Pancreas (tissue), 10 donors: ENCODE measurements around the gene LCE2B. TPM values are rescaled to one million over a fixed set of nuclear protein-coding genes. Genes with fewer than 3 reads are reported as not detected.
"Not testable (repeated sequence)": the region's sequence is repeated elsewhere in the genome, so short reads cannot be mapped to it uniquely, and the experiment has no call there.

Experiments used
- ATAC-seq, 4 donors: fragments of 200-7000 bp; cut with Tn5 transposase; one replicate each; pipeline versions ENCODE4 v1.8.0 to v1.9.1; 2020; ENCODE audit warnings: mild to moderate bottlenecking in 4 of 4, moderate library complexity in 4 of 4
- DNase-seq, 6 donors: peaks; one replicate each; pipeline ENCODE4 v3.0.0-alpha.2; 2020
- FAIRE-seq: peaks from 2 replicates; lab custom pipeline; 2012; peaks lifted over from hg19 to GRCh38; lab: Jason Lieb, UNC
- H3K27ac ChIP-seq, 4 donors: fragments of 200-600 bp; sonication (generic); 1 replicate in 3 of 4; 2 replicates in 1 of 4; pipeline versions ENCODE4 v1.5.0 to v1.8.0; 2020
- H3K27me3 ChIP-seq, 4 donors: fragments of 200-600 bp; one replicate each; pipeline ENCODE4 v1.8.0; 2021
- H3K36me3 ChIP-seq, 3 donors: fragments of 200-600 bp; sonication (generic) in 1 of 3; one replicate each; pipeline versions ENCODE4 v1.5.0 to v1.8.0; 2020 to 2021
- H3K4me1 ChIP-seq, 3 donors: fragments of 200-600 bp; one replicate each; pipeline ENCODE4 v1.8.0; 2021
- H3K4me3 ChIP-seq, 4 donors: fragments of 200-600 bp; sonication (generic) in 2 of 4; one replicate each; pipeline versions ENCODE4 v1.5.0 to v1.8.0; 2020 to 2021
- H3K9me3 ChIP-seq, 4 donors: fragments of 200-600 bp; one replicate each; pipeline ENCODE4 v1.8.0; 2021
- CTCF ChIP-seq, 4 donors: fragments of 200-600 bp; sonication (generic) in 3 of 4; IDR thresholded peaks; one replicate each; pipeline versions ENCODE4 v1.5.0 to v1.8.0; 2021; ENCODE audit warnings: antibody characterized with exemption in 4 of 4
- WGBS, 2 donors: extraction: QIAGEN DNeasy Blood & Tissue Kit; methylation state at CpG; one replicate each; pipeline ENCODE4 v1.1.7; 2013; 5-methylcytosine and 5-hydroxymethylcytosine counted together
- intact Hi-C, 3 donors: fragments of 100-400 bp; cut with DNase I; formaldehyde crosslinking; loops; one replicate each; pipeline versions ENCODE4 v1.11.1 to v1.14.2; 2022
- polyA plus RNA-seq, 2 donors: library from polyadenylated mRNA; stranded (reverse); fragments of 200-250 nt; gene quantifications; one replicate each; pipeline ENCODE4 v1.2.3, GENCODE V29; 2013
- total RNA-seq, 6 donors: library from RNA; stranded (reverse); fragmentation: NEBNext Ultra II Directional in 4 of 6; extraction: Animal tissue kit (Norgen Biotek cat#: 25700) in 4 of 6; gene quantifications; one replicate each; pipeline versions ENCODE4 v1.2.1 to v1.2.4, GENCODE V29; 2021 to 2023
- donor health status: healthy with polysubstance abuse.
- donor health status: DM: no; HTN: no; CAD: no; lungs with moderate emphysema.
- donor health status: DM: no; HTN: no; CAD: no.
- donor health status: control.
- donor health status: control.
- donor health status: Bipolar disorder and iron deficiency.
- donor health status: DM: yes; HTN: yes; CAD: no.
- donor health status: DM: no; HTN: no; CAD: no.
- donor health status: DM: no; HTN: no; CAD: no.
- donor health status: DM: yes; HTN: yes; CAD: no.

The LCE2B gene
- total RNA-seq = not detected
- polyA plus RNA-seq = not detected

GRCh38 chr1:152685823-152686222 is at the start of gene LCE2B:
Gene LCE2B (plus strand): TSS chr1:152686123. CDS start chr1:152686844, 721 bp downstream.
- intact Hi-C loops, FAIRE-seq: not testable (repeated sequence)
- WGBS, 2 donors = 43 to 61% methylated on average over 3 to 4 of the region's 4 CpGs

GRCh38 chr1:152640351-152640750 is 45.6 kb upstream of the LCE2B start:
- no peak for FAIRE-seq

More at GRCh38 chr1:152685823-152686222, at the start of gene LCE2B:
- ATAC-seq, DNase-seq, H3K4me3 ChIP-seq, H3K36me3 ChIP-seq, H3K4me1 ChIP-seq, H3K27ac ChIP-seq, H3K27me3 ChIP-seq, H3K9me3 ChIP-seq: not testable (repeated sequence)

GRCh38 chr1:152643945-152644344 is 42.0 kb upstream of the LCE2B start:
- Histone ChIP-seq H3K27me3 (peaks cover 0 to 4% (median 0%) of the 10 kb centered on the region in 4 donors), H3K4me3 (no peak overlapping the region), H3K4me1 (no peaks in the 10 kb centered on the region), H3K9me3 (no peaks in the 10 kb centered on the region), H3K36me3 (no peaks in the 10 kb centered on the region), H3K27ac (no peak overlapping the region)
- intact Hi-C loops = no loop called here
- no peak for DNase-seq
- ATAC-seq = no peak
- no peak for TF ChIP-seq CTCF (IDR thresholded peaks at IDR 0.05)
- 49 to 52% methylated on average over 3 of the region's 3 CpGs for WGBS, 2 donors
- no peak for FAIRE-seq

More at GRCh38 chr1:152640351-152640750, 45.6 kb upstream of the LCE2B start:
- intact Hi-C loops = no loop called here
- Histone ChIP-seq H3K27me3 (no peaks in the 10 kb centered on the region), H3K36me3 (no peaks in the 10 kb centered on the region), H3K4me3 (no peak overlapping the region), H3K4me1 (no peaks in the 10 kb centered on the region), H3K27ac (no peak overlapping the region), H3K9me3 (no peaks in the 10 kb centered on the region)
- DNase-seq (no peak), ATAC-seq (no peak)
- WGBS, 2 donors = 44 to 73% methylated on average over 1 of the region's 1 CpG
- TF ChIP-seq CTCF (IDR thresholded peaks at IDR 0.05) = no peak

GRCh38 chr1:152645146-152645545 is 40.8 kb upstream of the LCE2B start:
- TF ChIP-seq CTCF (IDR thresholded peaks at IDR 0.05) = no peak
- no peaks in the 10 kb centered on the region for H3K36me3 ChIP-seq
- no peak for FAIRE-seq
- 43 to 45% methylated on average over 3 of the region's 3 CpGs for WGBS, 2 donors
- H3K27me3 ChIP-seq = peaks cover 0 to 4% (median 0%) of the 10 kb centered on the region in 4 donors
- intact Hi-C loops = no loop called here
- no peak overlapping the region for H3K4me3 ChIP-seq
- ATAC-seq = no peak
- no peaks in the 10 kb centered on the region for H3K4me1 ChIP-seq
- H3K9me3 ChIP-seq = no peaks in the 10 kb centered on the region
- no peak for DNase-seq
- no peak overlapping the region for H3K27ac ChIP-seq

GRCh38 chr1:152646656-152647055 is 39.3 kb upstream of the LCE2B start:
- TF ChIP-seq CTCF (IDR thresholded peaks at IDR 0.05) = no peak
- FAIRE-seq (no peak), ATAC-seq (no peak), DNase-seq (no peak)
- H3K4me3 ChIP-seq = no peak overlapping the region
- no peaks in the 10 kb centered on the region for H3K36me3 ChIP-seq
- H3K4me1 ChIP-seq = no peaks in the 10 kb centered on the region
- no peaks in the 10 kb centered on the region for H3K9me3 ChIP-seq
- no peak overlapping the region for H3K27ac ChIP-seq
- peaks cover 0 to 4% (median 0%) of the 10 kb centered on the region in 4 donors for H3K27me3 ChIP-seq
- intact Hi-C loops = no loop called here
